ENCODE data around the gene FRMD5.

Gene FRMD5

GRCh38 chr15:43948691-43949325 lies 246.3 kb downstream of the FRMD5 start:
- Histone ChIP-seq H3K9me3 (ENCODE audit: control insufficient read depth, insufficient read depth, low read length) (no peaks in the 10 kb centered on the region), H3K79me2 (ENCODE audit: control insufficient read depth, low read length) (no peaks in the 10 kb centered on the region), H3K4me1 (ENCODE audit: control insufficient read depth, low read length) (no peaks in the 10 kb centered on the region), H4K20me1 (ENCODE audit: control insufficient read depth, insufficient read depth, low read depth, low read length) (no peaks in the 10 kb centered on the region), H3K36me3 (ENCODE audit: control insufficient read depth, low read length) (no peaks in the 10 kb centered on the region), H3K27ac (ENCODE audit: low read depth, low read length) (no peak overlapping the region), H3F3A (ENCODE audit: control insufficient read depth, insufficient read depth) (no peaks in the 10 kb centered on the region), H3K4me2 (ENCODE audit: low read length) (no peak overlapping the region), H3K9me2 (replicated peaks; ENCODE audit: control insufficient read depth, low read length) (no peaks in the 10 kb centered on the region), H3K4me3 (ENCODE audit: low read length) (no peak overlapping the region), H3K27me3 (ENCODE audit: control insufficient read depth, low read length) (peaks cover 15% of the 10 kb centered on the region)
- TF ChIP-seq, protein P1, sequence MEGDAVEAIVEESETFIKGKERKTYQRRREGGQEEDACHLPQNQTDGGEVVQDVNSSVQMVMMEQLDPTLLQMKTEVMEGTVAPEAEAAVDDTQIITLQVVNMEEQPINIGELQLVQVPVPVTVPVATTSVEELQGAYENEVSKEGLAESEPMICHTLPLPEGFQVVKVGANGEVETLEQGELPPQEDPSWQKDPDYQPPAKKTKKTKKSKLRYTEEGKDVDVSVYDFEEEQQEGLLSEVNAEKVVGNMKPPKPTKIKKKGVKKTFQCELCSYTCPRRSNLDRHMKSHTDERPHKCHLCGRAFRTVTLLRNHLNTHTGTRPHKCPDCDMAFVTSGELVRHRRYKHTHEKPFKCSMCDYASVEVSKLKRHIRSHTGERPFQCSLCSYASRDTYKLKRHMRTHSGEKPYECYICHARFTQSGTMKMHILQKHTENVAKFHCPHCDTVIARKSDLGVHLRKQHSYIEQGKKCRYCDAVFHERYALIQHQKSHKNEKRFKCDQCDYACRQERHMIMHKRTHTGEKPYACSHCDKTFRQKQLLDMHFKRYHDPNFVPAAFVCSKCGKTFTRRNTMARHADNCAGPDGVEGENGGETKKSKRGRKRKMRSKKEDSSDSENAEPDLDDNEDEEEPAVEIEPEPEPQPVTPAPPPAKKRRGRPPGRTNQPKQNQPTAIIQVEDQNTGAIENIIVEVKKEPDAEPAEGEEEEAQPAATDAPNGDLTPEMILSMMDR (IDR thresholded peaks at IDR 0.05; ENCODE audit: low read depth, low read length, poor library complexity, severe bottlenecking) = no peak
- TF ChIP-seq EZH2phosphoT487 (IDR thresholded peaks at IDR 0.05; ENCODE audit: borderline replicate concordance, low read length) = no peak

DNA sequence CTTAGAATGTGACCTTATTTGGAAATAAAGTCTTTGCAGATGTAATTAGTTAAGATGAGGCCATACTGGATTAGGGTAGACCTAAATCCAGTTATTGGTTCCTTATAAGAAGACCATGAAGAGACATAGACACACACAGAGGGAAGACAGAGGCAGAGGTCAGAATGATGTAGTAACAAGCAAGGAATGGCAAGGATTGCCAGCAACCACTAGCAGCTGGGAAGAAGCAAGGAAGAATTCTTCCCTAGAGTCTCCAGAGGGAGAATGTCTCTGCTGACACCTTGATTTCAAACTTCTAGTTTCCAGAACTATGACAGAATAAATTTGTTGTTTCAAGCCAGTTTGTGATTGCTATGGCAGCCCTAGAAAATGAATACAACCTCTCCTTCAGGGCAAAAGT lies 251.6 kb downstream of the FRMD5 start:
- peaks cover 3% of the 10 kb centered on the region; the same call in 1 of the 2 replicates for H3K4me1 ChIP-seq (ENCODE audit: control insufficient read depth, low read length)
- peaks cover 6% of the 10 kb centered on the region for H3K27me3 ChIP-seq (ENCODE audit: control insufficient read depth, low read length)
- no peaks in the 10 kb centered on the region for H4K20me1 ChIP-seq (ENCODE audit: control insufficient read depth, insufficient read depth, low read depth, low read length)

GRCh38 chr15:43942194-43942593 lies 252.9 kb downstream of the FRMD5 start:
- no peaks in the 10 kb centered on the region for H3K36me3 ChIP-seq (ENCODE audit: control insufficient read depth, low read length)
- no peak overlapping the region for H3K27ac ChIP-seq (ENCODE audit: low read depth, low read length)
- H3K79me2 ChIP-seq (ENCODE audit: control insufficient read depth, low read length) = no peaks in the 10 kb centered on the region
- H3F3A ChIP-seq (ENCODE audit: control insufficient read depth, insufficient read depth) = no peaks in the 10 kb centered on the region
- H3K27me3 ChIP-seq (ENCODE audit: control insufficient read depth, low read length) = peaks cover 5% of the 10 kb centered on the region
- no peak for TF ChIP-seq EZH2phosphoT487 (IDR thresholded peaks at IDR 0.05; ENCODE audit: borderline replicate concordance, low read length)
- TF ChIP-seq, protein P1 (IDR thresholded peaks at IDR 0.05; ENCODE audit: low read depth, low read length, poor library complexity, severe bottlenecking) = no peak
- H3K9me3 ChIP-seq (ENCODE audit: control insufficient read depth, insufficient read depth, low read length) = no peaks in the 10 kb centered on the region
- peaks cover 3% of the 10 kb centered on the region; the same call in 1 of the 2 replicates for H3K4me1 ChIP-seq (ENCODE audit: control insufficient read depth, low read length)
- H3K9me2 ChIP-seq (replicated peaks; ENCODE audit: control insufficient read depth, low read length) = no peaks in the 10 kb centered on the region
- no peaks in the 10 kb centered on the region for H4K20me1 ChIP-seq (ENCODE audit: control insufficient read depth, insufficient read depth, low read depth, low read length)
- no peak overlapping the region for H3K4me2 ChIP-seq (ENCODE audit: low read length)
- H3K4me3 ChIP-seq (ENCODE audit: low read length) = no peak overlapping the region

More for the DNA sequence above, 251.6 kb downstream of the FRMD5 start:
- H3K79me2 ChIP-seq (ENCODE audit: control insufficient read depth, low read length) = no peaks in the 10 kb centered on the region
- TF ChIP-seq, protein P1 (IDR thresholded peaks at IDR 0.05; ENCODE audit: low read depth, low read length, poor library complexity, severe bottlenecking) = no peak
- no peak for TF ChIP-seq EZH2phosphoT487 (IDR thresholded peaks at IDR 0.05; ENCODE audit: borderline replicate concordance, low read length)
- H3F3A ChIP-seq (ENCODE audit: control insufficient read depth, insufficient read depth) = no peaks in the 10 kb centered on the region
- H3K27ac ChIP-seq (ENCODE audit: low read depth, low read length) = no peak overlapping the region
- no peak overlapping the region for H3K4me3 ChIP-seq (ENCODE audit: low read length)
- H3K9me2 ChIP-seq (replicated peaks; ENCODE audit: control insufficient read depth, low read length) = no peaks in the 10 kb centered on the region
- H3K4me2 ChIP-seq (ENCODE audit: low read length) = no peak overlapping the region
- H3K9me3 ChIP-seq (ENCODE audit: control insufficient read depth, insufficient read depth, low read length) = no peaks in the 10 kb centered on the region
- H3K36me3 ChIP-seq (ENCODE audit: control insufficient read depth, low read length) = no peaks in the 10 kb centered on the region
